ENCODE results near the gene KCNQ2.
A peak's percentile ranks its signal among the peaks of the same experiment; 100 is the strongest.

KCNQ2 gene

DNA sequence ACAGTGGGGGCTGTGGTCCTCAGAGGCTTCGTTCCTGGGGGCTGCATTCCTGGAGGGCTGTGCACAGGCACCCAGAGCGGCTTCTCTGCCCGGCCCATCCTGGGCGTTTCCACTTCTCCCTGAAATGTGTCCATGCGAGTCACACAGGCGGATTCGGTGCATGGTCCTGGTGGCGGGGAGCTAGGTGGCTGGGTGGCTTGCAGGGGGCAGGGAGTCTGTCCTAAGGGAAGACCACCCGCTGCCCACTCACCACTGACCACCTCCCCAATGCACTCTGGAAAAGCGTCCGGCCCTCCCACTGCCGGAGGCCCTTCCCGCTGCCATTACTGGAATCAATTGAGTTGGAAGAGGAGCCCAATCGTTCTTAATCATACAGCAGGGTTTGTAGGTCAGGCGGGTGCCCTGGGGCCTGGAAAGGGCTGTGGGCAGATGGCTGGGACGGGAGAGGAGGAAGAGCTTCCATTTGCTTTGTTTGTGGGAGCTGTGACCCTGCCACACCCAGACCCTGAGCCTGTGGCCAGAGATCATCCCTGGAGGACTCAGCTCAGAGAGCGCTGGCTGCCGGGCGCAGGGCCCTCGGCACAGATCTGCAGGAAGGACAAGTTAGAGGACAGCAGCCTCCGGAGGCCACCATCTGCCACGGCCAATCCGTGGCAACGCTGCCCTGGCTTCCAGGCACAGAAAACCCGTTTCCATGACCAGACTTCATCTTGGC is 117.7 kb downstream of the KCNQ2 start:
- no peak for TF ChIP-seq CEBPB (IDR thresholded peaks at IDR 0.05)
- no peak for TF ChIP-seq RAD21 (IDR thresholded peaks at IDR 0.05; ENCODE audit: low read depth)
- TF ChIP-seq EGR1 (IDR thresholded peaks at IDR 0.05): no peak
- no peak for TF ChIP-seq EP300 (IDR thresholded peaks at IDR 0.05; ENCODE audit: borderline replicate concordance)
- TF ChIP-seq, protein P1, sequence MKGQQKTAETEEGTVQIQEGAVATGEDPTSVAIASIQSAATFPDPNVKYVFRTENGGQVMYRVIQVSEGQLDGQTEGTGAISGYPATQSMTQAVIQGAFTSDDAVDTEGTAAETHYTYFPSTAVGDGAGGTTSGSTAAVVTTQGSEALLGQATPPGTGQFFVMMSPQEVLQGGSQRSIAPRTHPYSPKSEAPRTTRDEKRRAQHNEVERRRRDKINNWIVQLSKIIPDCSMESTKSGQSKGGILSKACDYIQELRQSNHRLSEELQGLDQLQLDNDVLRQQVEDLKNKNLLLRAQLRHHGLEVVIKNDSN (IDR thresholded peaks at IDR 0.05): no peak
- TF ChIP-seq FOXM1 (IDR thresholded peaks at IDR 0.05; ENCODE audit: borderline replicate concordance, low read depth): no peak
- TF ChIP-seq, protein P2, sequence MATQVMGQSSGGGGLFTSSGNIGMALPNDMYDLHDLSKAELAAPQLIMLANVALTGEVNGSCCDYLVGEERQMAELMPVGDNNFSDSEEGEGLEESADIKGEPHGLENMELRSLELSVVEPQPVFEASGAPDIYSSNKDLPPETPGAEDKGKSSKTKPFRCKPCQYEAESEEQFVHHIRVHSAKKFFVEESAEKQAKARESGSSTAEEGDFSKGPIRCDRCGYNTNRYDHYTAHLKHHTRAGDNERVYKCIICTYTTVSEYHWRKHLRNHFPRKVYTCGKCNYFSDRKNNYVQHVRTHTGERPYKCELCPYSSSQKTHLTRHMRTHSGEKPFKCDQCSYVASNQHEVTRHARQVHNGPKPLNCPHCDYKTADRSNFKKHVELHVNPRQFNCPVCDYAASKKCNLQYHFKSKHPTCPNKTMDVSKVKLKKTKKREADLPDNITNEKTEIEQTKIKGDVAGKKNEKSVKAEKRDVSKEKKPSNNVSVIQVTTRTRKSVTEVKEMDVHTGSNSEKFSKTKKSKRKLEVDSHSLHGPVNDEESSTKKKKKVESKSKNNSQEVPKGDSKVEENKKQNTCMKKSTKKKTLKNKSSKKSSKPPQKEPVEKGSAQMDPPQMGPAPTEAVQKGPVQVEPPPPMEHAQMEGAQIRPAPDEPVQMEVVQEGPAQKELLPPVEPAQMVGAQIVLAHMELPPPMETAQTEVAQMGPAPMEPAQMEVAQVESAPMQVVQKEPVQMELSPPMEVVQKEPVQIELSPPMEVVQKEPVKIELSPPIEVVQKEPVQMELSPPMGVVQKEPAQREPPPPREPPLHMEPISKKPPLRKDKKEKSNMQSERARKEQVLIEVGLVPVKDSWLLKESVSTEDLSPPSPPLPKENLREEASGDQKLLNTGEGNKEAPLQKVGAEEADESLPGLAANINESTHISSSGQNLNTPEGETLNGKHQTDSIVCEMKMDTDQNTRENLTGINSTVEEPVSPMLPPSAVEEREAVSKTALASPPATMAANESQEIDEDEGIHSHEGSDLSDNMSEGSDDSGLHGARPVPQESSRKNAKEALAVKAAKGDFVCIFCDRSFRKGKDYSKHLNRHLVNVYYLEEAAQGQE (IDR thresholded peaks at IDR 0.05; ENCODE audit: low read depth): no peak
- TF ChIP-seq TEAD4 (IDR thresholded peaks at IDR 0.05): no peak
- TF ChIP-seq ZBTB7A (IDR thresholded peaks at IDR 0.05; ENCODE audit: low read depth): no peak
- TF ChIP-seq, protein P3, sequence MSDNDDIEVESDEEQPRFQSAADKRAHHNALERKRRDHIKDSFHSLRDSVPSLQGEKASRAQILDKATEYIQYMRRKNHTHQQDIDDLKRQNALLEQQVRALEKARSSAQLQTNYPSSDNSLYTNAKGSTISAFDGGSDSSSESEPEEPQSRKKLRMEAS (IDR thresholded peaks at IDR 0.05): no peak
- no peak for TF ChIP-seq CREB1 (IDR thresholded peaks at IDR 0.05; ENCODE audit: low read depth)
- no peak for TF ChIP-seq YY1 (IDR thresholded peaks at IDR 0.05; ENCODE audit: low read depth)
- no peak for TF ChIP-seq TCF12 (IDR thresholded peaks at IDR 0.05; ENCODE audit: low read depth)
- TF ChIP-seq NFIC (IDR thresholded peaks at IDR 0.05): no peak
- no peak for TF ChIP-seq TAF1 (IDR thresholded peaks at IDR 0.05; ENCODE audit: low read depth)

DNA sequence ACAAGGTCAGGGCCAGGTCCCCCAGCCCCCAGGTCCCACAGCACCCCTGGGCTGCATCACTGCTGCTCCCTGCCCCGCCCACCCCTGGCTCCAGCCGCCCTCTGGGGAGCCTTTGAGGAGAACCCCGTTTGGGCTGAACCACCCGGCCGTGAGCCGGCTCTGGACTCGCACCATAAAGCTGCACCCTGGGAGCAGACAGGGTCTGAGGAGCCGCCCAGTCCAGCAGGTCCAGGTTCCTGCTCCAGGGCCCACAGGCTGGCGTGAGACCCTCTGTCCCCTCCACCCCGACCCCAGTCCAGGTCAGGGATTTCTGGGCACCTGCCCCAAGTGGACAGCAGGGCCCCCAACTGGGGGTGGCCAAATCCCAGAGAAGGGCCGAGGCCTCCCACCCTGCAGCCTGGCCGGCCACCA is 119.6 kb downstream of the KCNQ2 start:
- TF ChIP-seq CEBPB (IDR thresholded peaks at IDR 0.05): no peak
- TF ChIP-seq NFIC (IDR thresholded peaks at IDR 0.05): no peak
- no peak for TF ChIP-seq RAD21 (IDR thresholded peaks at IDR 0.05; ENCODE audit: low read depth)
- no peak for TF ChIP-seq FOXM1 (IDR thresholded peaks at IDR 0.05; ENCODE audit: borderline replicate concordance, low read depth)
- no peak for TF ChIP-seq EGR1 (IDR thresholded peaks at IDR 0.05)
- TF ChIP-seq TAF1 (IDR thresholded peaks at IDR 0.05; ENCODE audit: low read depth): no peak
- no peak for TF ChIP-seq EP300 (IDR thresholded peaks at IDR 0.05; ENCODE audit: borderline replicate concordance)
- TF ChIP-seq, protein P1 (IDR thresholded peaks at IDR 0.05): no peak
- TF ChIP-seq, protein P3 (IDR thresholded peaks at IDR 0.05): no peak
- TF ChIP-seq, protein P2 (IDR thresholded peaks at IDR 0.05; ENCODE audit: low read depth): no peak
- no peak for TF ChIP-seq YY1 (IDR thresholded peaks at IDR 0.05; ENCODE audit: low read depth)
- TF ChIP-seq ZBTB7A (IDR thresholded peaks at IDR 0.05; ENCODE audit: low read depth): no peak; the same call in 1 of the 2 replicates
- no peak for TF ChIP-seq CREB1 (IDR thresholded peaks at IDR 0.05; ENCODE audit: low read depth)
- TF ChIP-seq TCF12 (IDR thresholded peaks at IDR 0.05; ENCODE audit: low read depth): no peak
- TF ChIP-seq TEAD4 (IDR thresholded peaks at IDR 0.05): no peak

DNA sequence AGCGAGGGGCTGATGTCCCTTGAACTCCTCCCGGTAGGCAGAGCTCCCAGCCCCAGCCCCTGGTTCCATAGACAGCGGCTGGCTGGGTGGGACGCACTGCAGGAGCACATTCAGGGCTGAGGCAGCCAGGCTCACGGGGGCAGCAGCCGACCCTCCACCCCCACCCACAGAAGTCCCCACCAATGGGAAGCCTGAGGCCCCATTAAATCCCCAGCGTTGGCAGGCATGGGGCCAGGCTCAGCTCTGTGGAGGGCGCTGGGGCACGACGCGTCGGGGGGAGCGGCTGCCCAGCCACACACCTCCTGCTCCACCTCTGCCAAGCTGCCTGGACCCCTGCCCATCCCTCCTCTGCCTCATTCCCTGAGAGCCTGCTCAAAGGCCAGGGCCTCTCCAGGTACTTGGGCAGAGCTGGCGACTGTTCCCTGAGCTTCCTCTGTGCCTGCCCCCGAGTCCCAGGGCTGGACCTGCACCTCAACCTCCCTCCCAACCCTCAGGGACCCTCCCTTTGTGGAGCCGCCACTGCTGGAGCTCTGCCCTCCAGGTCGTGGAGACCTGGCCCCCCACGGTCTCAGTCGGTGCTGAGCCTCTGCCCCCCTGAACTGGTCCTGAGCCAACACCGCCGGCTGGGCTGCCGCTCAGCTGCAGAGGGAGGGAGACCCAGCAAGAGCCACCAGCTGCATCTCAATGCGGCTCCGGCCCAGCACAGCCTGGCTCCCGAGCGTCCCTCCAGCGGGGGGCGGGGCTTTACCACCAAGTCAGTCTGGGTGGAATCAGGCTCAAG is 120.5 kb downstream of the KCNQ2 start:
- TF ChIP-seq NFIC (IDR thresholded peaks at IDR 0.05) (peak; percentile 13; the same call in 1 of the 2 replicates), ZBTB7A (IDR thresholded peaks at IDR 0.05; ENCODE audit: low read depth) (no peak)

DNA sequence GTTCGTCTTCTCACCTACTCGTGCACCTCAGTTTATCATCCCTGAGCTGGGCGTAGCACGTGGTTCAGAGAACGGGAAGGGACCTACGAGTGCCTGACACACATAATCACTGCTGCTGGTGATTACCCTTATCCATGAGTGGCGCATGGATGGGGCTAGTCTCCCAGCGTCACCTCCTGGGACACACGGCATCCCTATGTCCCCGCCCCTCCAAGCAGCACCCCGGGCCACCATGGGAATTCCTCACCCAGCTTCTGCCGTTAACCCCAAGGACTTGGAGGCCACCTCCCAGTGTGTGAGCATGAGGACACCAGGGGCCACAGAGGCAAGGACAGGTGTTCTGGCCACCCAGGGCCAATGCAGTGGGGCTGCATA is 121.1 kb downstream of the KCNQ2 start:
- TF ChIP-seq CEBPB (IDR thresholded peaks at IDR 0.05) (no peak), NFIC (IDR thresholded peaks at IDR 0.05) (no peak), TAF1 (IDR thresholded peaks at IDR 0.05; ENCODE audit: low read depth) (no peak), EP300 (IDR thresholded peaks at IDR 0.05; ENCODE audit: borderline replicate concordance) (no peak), CREB1 (IDR thresholded peaks at IDR 0.05; ENCODE audit: low read depth) (no peak), EGR1 (IDR thresholded peaks at IDR 0.05) (no peak), ZBTB7A (IDR thresholded peaks at IDR 0.05; ENCODE audit: low read depth) (no peak), TCF12 (IDR thresholded peaks at IDR 0.05; ENCODE audit: low read depth) (no peak), TEAD4 (IDR thresholded peaks at IDR 0.05) (no peak), FOXM1 (IDR thresholded peaks at IDR 0.05; ENCODE audit: borderline replicate concordance, low read depth) (no peak), RAD21 (IDR thresholded peaks at IDR 0.05; ENCODE audit: low read depth) (no peak), YY1 (IDR thresholded peaks at IDR 0.05; ENCODE audit: low read depth) (no peak)
- TF ChIP-seq, protein P1 (IDR thresholded peaks at IDR 0.05): no peak
- TF ChIP-seq, protein P2 (IDR thresholded peaks at IDR 0.05; ENCODE audit: low read depth): no peak
- TF ChIP-seq, protein P3 (IDR thresholded peaks at IDR 0.05): no peak
